ENCODE data around the gene HK1.

- no peak for TF ChIP-seq CTCF (IDR thresholded peaks at IDR 0.05)
- no peak for TF ChIP-seq POLR2A (IDR thresholded peaks at IDR 0.05)
Observed at GRCh38 chr10:69361303-69361614, 83.0 kb downstream of the HK1 start.

Data from adrenal gland (tissue), 5 donors.